Stimulated activated CD4-positive, alpha-beta T cell treated with anti-CD3 and anti-CD28 coated beads, Interleukin-2, amount 100 ng/mL, for 4 hours (primary cell): ENCODE results near the gene DDX39A.
"Not testable (repeated sequence)": the region's sequence is repeated elsewhere in the genome, so short reads cannot be mapped to it uniquely, and the experiment has no call there.

ENCODE experiments used
- DNase-seq: peaks from one replicate; pipeline ENCODE4 v3.0.0-alpha.2; 2020; ENCODE audit warnings: low read depth

Gene DDX39A

GRCh38 chr19:14419106-14419813 lies at the start of gene DDX39A:
DDX39A (minus strand) TSS chr19:14419341; CDS start chr19:14413220, 6,121 bp downstream.
- peak; percentile 97 for DNase-seq

DNA sequence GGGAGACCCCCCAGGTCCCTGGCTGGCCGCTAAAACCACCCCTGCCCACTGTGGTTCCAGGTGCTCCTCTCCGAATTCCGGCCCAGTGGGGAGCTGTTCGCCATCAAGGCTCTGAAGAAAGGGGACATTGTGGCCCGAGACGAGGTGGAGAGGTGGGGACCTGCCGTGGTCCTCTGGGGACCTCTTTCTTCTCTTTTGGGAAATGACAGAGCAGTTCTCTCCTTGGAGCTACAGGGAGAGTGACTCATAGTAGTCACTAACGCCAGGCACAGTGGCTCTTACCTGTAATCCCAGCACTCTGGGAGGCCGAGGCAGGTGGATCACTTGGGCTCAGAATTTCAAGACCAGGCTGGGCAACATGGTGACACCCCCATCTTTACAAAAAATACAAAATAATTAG lies 48.7 kb upstream of the DDX39A start:
- no peak for DNase-seq

GRCh38 chr19:14467391-14467790 lies 48.2 kb upstream of the DDX39A start:
- no peak for DNase-seq

- no peak for DNase-seq
These were observed 44.6 kb upstream of the DDX39A start for GRCh38 chr19:14463747-14464146.

DNA sequence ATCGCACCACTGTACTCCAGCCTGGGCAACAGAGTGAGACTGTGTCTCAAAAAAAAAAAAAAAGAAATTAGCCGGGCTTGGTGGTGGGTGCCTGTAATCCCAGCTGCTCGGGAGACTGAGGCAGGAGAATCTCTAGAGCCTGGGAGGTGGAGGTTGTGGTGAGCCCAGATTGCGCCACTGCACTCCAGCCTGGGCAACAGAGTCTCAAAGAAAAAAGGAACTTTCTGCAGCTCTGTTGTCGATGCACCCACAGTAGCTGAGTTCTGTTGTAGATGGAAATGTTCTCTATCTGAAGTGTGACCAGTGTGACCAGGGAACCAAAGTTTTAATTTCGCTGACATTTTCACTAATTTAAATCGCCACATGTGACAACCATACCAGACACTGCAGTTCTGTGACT lies 43.3 kb upstream of the DDX39A start:
- not testable (repeated sequence) for DNase-seq

DNA sequence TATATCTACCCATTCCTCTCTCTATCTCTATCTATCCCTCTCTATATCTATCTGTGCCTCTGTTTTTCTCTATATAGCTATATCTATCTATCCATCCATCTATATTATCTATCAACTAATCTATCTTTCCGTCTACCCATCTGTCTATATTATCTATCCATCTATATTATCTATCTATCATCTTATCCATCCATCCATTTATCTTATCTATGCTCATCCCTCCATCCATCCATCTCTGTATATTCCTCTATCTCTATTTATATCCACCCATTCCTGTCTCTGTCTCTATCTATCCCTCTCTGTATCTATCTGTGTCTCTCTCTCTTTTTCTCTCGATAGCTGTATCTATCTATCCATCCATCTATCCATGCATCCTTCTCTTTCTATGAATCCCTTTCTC lies 41.8 kb upstream of the DDX39A start:
- DNase-seq = no peak

GRCh38 chr19:14459703-14460102 lies 40.6 kb upstream of the DDX39A start:
- no peak for DNase-seq

GRCh38 chr19:14452303-14452702 lies 33.2 kb upstream of the DDX39A start:
- not testable (repeated sequence) for DNase-seq

- DNase-seq = no peak
These were observed 31.7 kb upstream of the DDX39A start for GRCh38 chr19:14450876-14451275.

DNA sequence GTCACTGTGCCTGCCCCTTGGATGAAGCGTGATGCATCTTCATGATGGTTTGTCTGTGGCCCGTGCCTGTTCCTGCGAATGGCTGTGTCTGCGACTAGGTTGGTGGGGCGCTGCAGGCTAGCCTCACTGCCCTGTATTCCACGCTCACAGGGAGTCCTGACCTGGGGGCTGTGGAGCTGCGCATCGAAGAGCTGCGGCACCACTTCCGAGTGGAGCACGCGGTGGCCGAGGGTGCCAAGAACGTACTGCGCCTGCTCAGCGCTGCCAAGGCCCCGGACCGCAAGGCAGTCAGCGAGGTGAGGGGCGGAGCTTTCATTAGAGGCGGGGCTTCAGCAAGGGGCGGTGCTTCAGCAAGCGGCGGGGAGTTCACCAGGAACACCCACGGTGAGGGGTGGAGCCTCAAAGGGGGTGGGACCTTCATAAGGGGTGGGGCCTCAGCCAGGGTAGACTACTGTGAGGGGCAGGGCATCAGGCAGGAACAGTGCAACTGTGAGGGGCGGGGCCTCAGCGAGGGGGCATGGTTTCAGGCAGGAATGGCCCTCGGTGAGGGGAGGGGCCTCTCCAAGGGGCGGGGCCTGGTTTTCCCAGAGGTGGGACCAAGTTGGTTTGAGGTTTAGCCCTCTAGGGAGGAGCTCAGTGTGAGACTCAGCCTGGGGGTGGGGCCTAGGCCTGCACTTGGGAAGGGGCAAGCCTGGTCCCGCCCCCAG lies 31.2 kb upstream of the DDX39A start:
- no peak for DNase-seq

- no peak for DNase-seq
These were observed 30.2 kb upstream of the DDX39A start for GRCh38 chr19:14449321-14449720.

GRCh38 chr19:14446336-14447036 lies 27.3 kb upstream of the DDX39A start:
- no peak for DNase-seq

DNA sequence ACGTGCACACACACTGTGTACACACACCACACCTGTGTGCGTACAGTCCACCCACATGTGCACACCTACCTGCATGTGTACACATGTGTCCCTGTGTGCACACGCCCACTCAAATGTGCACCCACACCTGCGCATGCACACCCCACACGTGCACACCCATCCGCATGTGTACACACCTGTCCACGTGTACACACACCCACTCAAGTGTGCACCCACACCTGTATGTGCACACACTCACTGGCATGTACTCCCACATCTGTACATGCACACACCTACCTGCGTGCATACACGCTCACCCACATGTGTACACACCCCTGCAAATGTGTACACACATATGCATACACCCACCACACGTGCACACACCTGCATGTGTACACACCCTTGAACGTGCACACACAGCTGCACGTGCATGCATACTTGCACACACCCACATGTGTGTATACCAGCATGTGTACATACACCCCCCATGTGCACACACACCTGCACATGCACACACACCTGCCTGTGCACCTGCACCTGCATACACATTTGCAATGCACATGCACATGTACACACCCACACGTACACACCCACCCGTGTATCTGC lies 24.6 kb upstream of the DDX39A start:
- no peak for DNase-seq

GRCh38 chr19:14442891-14443631 lies 23.9 kb upstream of the DDX39A start:
- no peak for DNase-seq

DNA sequence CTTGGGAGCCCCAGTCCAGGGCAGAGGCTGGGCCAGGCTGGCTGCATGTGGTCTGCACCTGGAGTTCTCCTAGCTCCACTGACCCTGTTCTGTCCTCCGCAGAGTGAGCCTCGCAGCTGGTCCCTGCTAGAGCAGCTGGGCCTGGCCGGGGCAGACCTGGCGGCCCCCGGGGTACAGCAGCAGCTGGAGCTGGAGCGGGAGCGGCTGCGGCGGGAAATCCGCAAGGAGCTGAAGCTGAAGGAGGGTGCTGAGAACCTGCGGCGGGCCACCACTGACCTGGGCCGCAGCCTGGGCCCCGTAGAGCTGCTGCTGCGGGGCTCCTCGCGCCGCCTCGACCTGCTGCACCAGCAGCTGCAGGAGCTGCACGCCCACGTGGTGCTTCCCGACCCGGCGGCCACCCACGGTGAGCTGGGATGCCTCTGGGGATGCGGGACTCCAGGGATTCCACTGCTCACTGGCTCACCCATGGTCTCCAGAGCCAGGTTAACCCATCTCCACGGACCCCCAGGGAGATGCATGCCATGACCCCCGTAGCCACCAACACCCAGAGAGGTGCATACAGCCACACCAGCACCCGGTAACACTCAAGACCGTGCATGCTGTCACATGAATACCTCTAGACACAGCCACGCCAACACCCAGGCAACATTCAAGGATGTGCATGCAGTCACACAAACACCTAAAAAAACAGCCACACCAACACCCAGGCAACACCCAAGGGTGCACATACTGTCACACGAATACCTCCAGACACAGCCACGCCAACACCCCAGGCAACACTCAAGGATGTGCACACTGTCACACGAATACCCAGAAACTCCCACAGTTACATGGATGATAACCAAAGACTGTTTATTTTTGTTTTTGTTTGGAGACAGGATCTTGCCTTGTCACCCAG lies 22.1 kb upstream of the DDX39A start:
- DNase-seq = no peak

GRCh38 chr19:14440049-14440448 lies 20.9 kb upstream of the DDX39A start:
- peak; percentile 56 for DNase-seq

DNA sequence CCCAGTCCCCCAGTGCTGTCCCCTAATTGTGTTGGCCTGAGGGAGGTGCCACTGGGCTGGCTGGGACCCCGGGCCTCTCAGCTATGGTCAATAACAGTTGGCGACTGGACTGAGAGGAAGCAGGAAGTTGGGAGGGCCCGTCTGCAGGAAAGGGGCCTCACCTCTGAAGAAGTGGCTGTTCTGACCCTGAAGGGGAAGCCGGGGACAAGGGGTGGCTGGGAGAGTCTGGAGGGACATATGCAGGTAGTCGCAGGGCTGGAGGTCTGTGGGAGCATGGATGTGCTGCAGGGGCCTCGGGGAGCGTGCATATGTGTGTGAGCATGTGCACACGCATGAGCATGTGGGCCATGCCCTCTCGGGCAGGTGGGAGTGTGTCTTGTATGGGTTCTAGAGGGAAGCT lies 19.9 kb upstream of the DDX39A start:
- no peak for DNase-seq

DNA sequence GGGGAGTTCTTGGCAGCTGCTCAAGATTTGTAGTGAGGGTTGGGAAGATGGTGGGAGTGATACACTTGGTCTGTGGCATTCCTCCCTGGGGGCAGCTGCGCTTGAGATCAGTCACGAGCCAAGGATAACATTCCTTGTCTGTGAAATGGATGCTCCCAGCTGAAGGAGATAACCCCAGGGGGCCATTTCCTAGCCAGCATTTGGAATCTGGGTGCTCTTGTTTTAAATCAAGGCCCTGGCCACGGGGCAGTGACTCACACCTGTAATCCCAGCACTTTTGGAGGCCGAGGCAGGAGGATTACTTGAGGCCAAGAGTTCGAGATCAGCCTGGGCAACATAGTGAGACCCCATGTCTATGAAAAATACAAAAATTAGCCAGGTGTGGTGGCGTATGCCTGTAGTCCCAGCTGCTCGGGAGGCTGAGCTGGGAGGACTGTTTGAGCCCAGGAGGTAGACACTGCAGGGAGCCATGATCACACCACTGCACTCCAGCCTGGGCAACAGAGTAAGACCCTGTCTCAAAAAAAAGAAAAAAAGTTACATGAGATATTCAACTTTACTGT lies 18.5 kb upstream of the DDX39A start:
- DNase-seq = no peak

GRCh38 chr19:14435320-14436050 lies 16.3 kb upstream of the DDX39A start:
- DNase-seq = no peak
